SK-N-MC (cell line): Measurements from ENCODE around the gene GSG1L.

Source experiments
- DNase-seq: peaks from one replicate; pipeline ENCODE4 v3.0.0-alpha.2; 2011; ENCODE audit warnings: low read depth, low spot score
- H3K27ac ChIP-seq: fragments of 200-600 bp; sonication (generic); 2 replicates; pipeline ENCODE4 v1.5.1; 2016; ENCODE audit warnings: mixed run types
- H3K36me3 ChIP-seq: fragments of 200-600 bp; sonication (generic); 2 replicates; pipeline ENCODE4 v1.6.1; 2017; ENCODE audit warnings: antibody characterized with exemption, low read length, mixed read lengths; ENCODE audit not compliant: insufficient read depth
- H3K4me3 ChIP-seq: fragments of 200-600 bp; sonication (generic); 2 replicates; pipeline ENCODE4 v1.5.1; 2016
- H3K9ac ChIP-seq: fragments of 200-600 bp; sonication (generic); 2 replicates; pipeline ENCODE4 v1.8.0; 2017; ENCODE audit warnings: mixed run types, mixed read lengths; ENCODE audit not compliant: insufficient read length
- H3K9me3 ChIP-seq: fragments of 200-600 bp; sonication (generic); 2 replicates; pipeline ENCODE4 v1.6.1; 2017; ENCODE audit warnings: low read depth, mild to moderate bottlenecking, antibody characterized with exemption, low read length, moderate library complexity, mixed read lengths
- EZH2 ChIP-seq: fragments of 200-600 bp; sonication (generic); IDR thresholded peaks from one replicate; pipeline ENCODE4 v1.6.1; 2017; ENCODE audit warnings: antibody characterized with exemption
- FOXP2 ChIP-seq: optimal IDR thresholded peaks from 2 replicates; pipeline ENCODE3; 2011; ENCODE audit warnings: mild to moderate bottlenecking, moderate library complexity; ENCODE audit not compliant: insufficient read depth; ENCODE audit errors: extremely low read length, control extremely low read depth
- POLR2AphosphoS5 ChIP-seq: IDR thresholded peaks from 2 replicates; pipeline ENCODE4 v1.6.1; 2012; ENCODE audit warnings: mild to moderate bottlenecking, low read depth, low read length, borderline replicate concordance

Gene GSG1L

DNA sequence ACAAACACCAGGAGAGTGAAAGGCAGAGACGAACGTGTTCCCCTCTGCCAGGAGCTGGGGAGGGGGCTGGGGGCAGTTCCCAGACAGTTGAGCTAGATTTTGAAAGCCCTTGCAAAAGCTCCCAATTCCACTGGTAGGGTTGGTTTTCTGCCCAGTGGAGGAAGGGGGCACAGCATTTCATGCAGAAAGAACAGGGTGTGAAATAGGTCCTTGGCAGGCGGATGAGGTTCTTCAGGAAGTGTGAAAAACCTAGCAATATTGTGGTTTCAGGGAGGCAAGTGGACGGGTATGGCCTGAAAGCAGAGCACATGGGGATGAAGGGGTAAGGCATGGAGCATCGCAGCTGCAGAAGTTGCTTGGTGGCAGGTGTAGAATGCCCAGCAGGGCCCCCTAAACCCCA is 265.3 kb downstream of the GSG1L start:
- Histone ChIP-seq H3K4me3 (no peak overlapping the region), H3K9ac (no peak overlapping the region), H3K36me3 (no peaks in the 10 kb centered on the region), H3K9me3 (no peaks in the 10 kb centered on the region), H3K27ac (no peak overlapping the region)
- no peak for DNase-seq
- TF ChIP-seq FOXP2 (no peak), POLR2AphosphoS5 (no peak), EZH2 (no peak)

DNA sequence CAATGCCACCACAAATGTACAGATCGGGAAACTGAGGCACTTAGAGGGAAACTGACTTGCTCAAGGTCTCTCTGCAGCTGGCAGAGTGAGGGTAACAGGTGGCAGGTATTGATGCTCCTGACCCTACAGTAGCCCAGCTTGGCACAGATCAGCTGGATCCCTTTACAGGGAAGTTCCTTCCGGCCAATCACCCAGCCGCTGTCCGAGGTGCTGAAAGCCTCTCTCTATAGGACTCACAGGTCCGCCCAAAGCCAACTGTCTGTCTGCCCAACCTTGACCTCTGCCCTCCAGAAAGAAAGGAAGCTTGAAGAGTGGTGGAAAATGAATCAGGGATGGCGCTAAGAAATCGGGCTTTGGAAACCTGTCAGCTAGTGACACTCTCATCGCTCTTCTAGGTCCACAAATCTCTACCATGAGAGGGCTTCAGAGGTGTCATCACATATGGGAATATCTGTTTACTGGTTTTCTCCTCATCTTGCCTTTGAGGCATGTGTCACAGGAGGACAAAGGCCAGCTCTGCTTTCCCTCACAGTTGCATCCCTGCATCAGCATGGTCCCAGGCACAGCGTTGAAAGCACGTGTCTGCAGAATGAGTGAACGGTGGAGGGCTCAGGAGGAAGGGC is 267.4 kb downstream of the GSG1L start:
- H3K9ac ChIP-seq: no peak overlapping the region
- no peak for DNase-seq
- TF ChIP-seq FOXP2: no peak
- TF ChIP-seq POLR2AphosphoS5: no peak
- no peak for TF ChIP-seq EZH2
- H3K4me3 ChIP-seq: no peak overlapping the region
- no peak overlapping the region for H3K27ac ChIP-seq
- H3K9me3 ChIP-seq: no peaks in the 10 kb centered on the region
- H3K36me3 ChIP-seq: no peaks in the 10 kb centered on the region

DNA sequence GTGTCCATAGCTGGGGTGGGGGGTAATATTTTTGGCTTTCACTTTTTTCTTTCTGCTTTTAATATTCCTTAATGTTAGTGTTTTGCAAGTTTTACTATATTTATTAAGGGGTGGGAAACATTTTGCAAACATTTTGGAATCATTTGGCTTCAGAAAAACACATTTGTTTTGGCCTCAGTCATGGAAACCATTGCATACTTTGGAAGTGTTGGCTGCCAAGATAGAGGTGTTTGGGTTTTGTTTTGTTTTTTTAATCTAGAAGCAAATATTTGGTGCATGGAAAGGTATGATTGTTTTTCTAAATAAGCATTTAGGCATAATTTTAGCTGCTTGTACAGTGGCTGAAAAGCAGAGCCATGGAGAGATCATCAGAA is 270.3 kb downstream of the GSG1L start:
- Histone ChIP-seq H3K27ac (no peak overlapping the region), H3K36me3 (no peaks in the 10 kb centered on the region), H3K9me3 (no peaks in the 10 kb centered on the region), H3K4me3 (no peak overlapping the region), H3K9ac (no peak overlapping the region)
- DNase-seq: no peak
- no peak for TF ChIP-seq POLR2AphosphoS5
- TF ChIP-seq EZH2: no peak
- TF ChIP-seq FOXP2: no peak

DNA sequence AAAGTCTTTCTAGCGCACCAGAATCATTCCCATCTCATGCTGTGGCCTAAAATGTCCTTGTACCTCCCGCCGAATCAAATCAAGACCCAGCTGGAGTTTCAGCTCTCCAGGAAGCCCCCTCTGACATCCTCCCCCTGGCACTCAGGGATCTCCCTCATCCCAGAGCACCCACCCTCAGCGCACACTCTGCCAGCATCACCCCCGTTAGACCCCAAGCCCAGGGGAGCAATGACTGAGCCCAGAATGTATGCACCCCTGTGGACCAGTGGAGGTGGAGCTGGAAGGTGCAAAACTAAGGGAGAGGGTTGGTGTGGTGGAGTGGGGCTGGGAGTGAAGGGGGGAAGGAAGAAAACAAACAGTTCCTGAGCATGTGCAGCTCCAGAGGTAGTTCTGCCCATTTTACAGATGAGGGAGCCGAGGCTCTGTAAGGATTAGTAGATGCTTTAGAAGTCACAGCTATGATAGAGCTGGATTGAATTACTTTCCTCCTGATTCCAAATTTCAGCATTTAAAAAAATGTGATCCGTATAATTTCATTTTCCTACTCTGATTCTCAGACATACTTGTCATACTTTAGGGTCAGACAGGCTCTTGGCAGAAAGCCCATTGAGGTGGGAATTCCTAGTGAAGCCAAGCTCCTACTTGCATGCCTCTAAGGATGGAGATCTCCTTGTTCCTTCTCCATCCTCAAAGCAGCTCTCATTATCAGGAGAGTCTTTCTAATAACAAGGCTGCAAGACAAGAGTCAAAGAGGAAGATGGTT is 270.8 kb downstream of the GSG1L start:
- DNase-seq: no peak
- H3K27ac ChIP-seq: no peak overlapping the region
- H3K36me3 ChIP-seq: no peaks in the 10 kb centered on the region
- H3K9ac ChIP-seq: no peak overlapping the region
- no peak overlapping the region for H3K4me3 ChIP-seq
- TF ChIP-seq POLR2AphosphoS5 (no peak), EZH2 (no peak), FOXP2 (no peak)
- no peaks in the 10 kb centered on the region for H3K9me3 ChIP-seq

DNA sequence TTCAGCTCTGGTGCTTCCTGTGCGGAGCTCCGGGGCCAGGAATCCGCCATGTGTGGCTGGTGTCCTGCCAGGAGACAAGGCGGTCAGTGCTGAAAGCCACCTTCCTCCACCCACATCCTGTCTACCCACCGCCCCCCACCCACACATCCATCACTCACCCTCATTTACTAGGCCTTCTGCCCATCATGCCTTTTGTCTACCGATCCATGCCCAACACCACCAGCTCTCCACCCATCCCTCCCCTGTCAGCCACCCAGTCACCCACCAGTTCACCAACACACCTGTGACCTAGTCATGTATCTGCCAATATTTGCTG is 272.2 kb downstream of the GSG1L start:
- no peak overlapping the region for H3K9ac ChIP-seq
- TF ChIP-seq EZH2 (no peak), POLR2AphosphoS5 (no peak), FOXP2 (no peak)
- no peak for DNase-seq
- no peaks in the 10 kb centered on the region for H3K36me3 ChIP-seq
- no peak overlapping the region for H3K27ac ChIP-seq
- no peaks in the 10 kb centered on the region for H3K9me3 ChIP-seq
- no peak overlapping the region for H3K4me3 ChIP-seq

DNA sequence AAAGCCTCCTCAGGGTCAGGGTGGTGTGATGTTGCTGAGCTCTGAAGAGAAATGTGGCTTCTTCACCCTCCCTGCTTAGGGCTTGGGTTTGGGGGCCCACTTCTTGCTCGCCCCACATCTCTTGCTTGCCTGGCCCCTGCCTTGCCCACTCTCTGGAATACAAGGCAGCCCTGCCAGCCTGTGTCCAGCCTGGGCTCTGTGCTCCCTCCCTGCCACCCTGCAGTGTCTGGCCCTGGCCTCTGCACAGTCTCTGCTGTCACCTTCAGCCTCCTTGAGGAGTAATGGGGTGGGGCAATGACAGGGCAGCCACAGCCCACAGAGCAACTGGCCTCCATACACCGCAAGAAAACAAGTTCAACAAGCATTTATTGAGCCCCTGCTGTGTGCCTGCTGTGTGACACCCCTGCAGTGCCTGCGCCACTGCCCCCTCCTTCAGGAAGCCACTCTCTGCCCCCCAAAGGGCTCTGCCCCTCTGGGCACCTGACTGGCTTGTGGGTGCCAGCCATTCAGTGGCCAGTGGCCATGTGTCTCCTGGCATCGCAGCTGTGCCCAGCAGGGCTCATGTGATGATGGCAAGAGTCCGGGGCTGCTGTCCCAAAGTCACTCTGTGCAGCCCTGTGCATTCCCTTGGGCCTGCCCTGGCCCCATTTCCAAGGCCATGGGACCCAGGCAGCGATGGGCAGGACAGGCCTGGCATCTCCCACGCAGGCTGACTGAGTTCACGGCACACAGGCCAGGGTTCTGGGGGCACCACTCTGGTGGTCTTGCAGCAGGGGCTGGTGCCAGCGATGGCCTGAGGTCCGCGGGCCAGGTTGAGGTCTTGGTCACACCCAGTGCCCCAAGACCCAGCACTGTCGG is 272.7 kb downstream of the GSG1L start:
- Histone ChIP-seq H3K9ac (no peak overlapping the region), H3K4me3 (no peak overlapping the region), H3K36me3 (no peaks in the 10 kb centered on the region), H3K9me3 (no peaks in the 10 kb centered on the region), H3K27ac (no peak overlapping the region)
- TF ChIP-seq EZH2: no peak
- no peak for TF ChIP-seq POLR2AphosphoS5
- no peak for TF ChIP-seq FOXP2
- DNase-seq: no peak

DNA sequence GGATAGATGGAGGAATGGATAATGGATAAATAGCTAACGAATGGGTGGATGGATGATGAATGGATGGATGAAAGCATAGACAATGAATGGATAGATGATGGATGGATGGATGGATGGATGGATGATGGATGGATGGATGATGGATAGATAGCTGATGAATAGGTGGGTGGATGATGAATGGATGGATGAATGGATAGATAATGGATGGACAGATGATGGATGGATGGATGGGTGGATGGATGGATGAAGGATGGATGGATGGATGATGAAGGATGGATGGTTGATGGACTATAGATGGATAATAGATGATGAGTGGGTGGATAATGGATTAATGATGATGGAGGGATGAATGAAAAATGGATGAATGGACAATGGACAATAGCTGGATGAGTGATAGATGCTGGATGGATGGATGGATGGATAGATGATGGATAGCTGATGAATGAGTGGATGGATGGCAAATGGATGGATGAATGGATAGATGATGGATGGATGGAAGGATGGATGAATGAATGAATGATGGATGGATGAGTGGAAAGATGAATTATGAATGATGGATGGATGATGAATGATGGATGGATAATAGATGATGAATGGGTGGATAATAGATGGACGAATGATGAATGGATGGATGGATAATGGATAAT is 273.8 kb downstream of the GSG1L start:
- no peak overlapping the region for H3K4me3 ChIP-seq
- H3K27ac ChIP-seq: no peak overlapping the region
- no peaks in the 10 kb centered on the region for H3K36me3 ChIP-seq
- H3K9ac ChIP-seq: no peak overlapping the region
- no peak for DNase-seq
- TF ChIP-seq FOXP2 (no peak), EZH2 (no peak), POLR2AphosphoS5 (no peak)
- no peaks in the 10 kb centered on the region for H3K9me3 ChIP-seq

DNA sequence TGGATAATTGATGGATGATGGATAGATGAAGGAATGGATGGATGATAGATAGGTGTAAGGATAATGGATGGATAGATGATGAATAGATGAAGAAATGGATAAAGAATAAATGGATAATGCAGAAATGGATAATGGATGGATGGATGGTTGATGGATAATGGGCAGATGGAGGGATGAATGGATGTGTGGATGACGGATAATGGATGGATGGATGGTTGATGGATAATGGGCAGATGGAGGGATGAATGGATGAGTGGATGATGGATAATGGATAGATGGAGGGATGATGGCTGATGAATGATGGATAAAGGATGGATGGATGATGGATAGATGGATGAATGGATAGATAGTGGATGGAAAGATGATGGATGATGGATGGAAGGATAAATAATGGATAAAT is 274.4 kb downstream of the GSG1L start:
- DNase-seq: no peak
- TF ChIP-seq FOXP2 (no peak), EZH2 (no peak), POLR2AphosphoS5 (no peak)
- H3K36me3 ChIP-seq: no peaks in the 10 kb centered on the region
- no peak overlapping the region for H3K4me3 ChIP-seq
- no peak overlapping the region for H3K27ac ChIP-seq
- no peaks in the 10 kb centered on the region for H3K9me3 ChIP-seq
- H3K9ac ChIP-seq: no peak overlapping the region
